HepG2 (cell line): ENCODE results near the gene SSR2. TPM values are rescaled to one million over a fixed set of nuclear protein-coding genes. Genes with fewer than 3 reads are reported as not detected.

Experiments
- ATF5 ChIP-seq: sonication (generic); formaldehyde crosslinking; IDR thresholded peaks from 2 replicates; pipeline ENCODE4 v1.4.0; 2020; ENCODE audit warnings: mild to moderate bottlenecking, low read depth, missing genetic modification reagents
- ATF7-NPFF ChIP-seq: sonication (generic); formaldehyde crosslinking; IDR thresholded peaks from 2 replicates; pipeline ENCODE4 v1.8.1; 2023; ENCODE audit warnings: mild to moderate bottlenecking, low read depth, missing genetic modification reagents, moderate library complexity
- CEBPZ ChIP-seq: IDR thresholded peaks from 2 replicates; pipeline ENCODE4 v1.6.1; 2012; ENCODE audit warnings: low read length, improper control_type of control experiment
- DMAP1 ChIP-seq: IDR thresholded peaks from 2 replicates; pipeline ENCODE4 v1.6.1; 2016
- E2F1 ChIP-seq: sonication (generic); formaldehyde crosslinking; IDR thresholded peaks from 2 replicates; pipeline ENCODE4 v1.5.0; 2020; ENCODE audit warnings: missing genetic modification reagents
- FIP1L1 ChIP-seq: fragments of 200-400 bp; formaldehyde crosslinking; IDR thresholded peaks from 2 replicates; pipeline ENCODE4 v1.6.1; 2018; ENCODE audit warnings: low read depth, mild to moderate bottlenecking, low read length, moderate library complexity, borderline replicate concordance; ENCODE audit not compliant: insufficient read depth
- HOXA3 ChIP-seq: sonication (generic); formaldehyde crosslinking; IDR thresholded peaks from 2 replicates; pipeline ENCODE4 v1.5.0; 2020; ENCODE audit warnings: missing genetic modification reagents
- KDM1A ChIP-seq: IDR thresholded peaks from 2 replicates; pipeline ENCODE4 v1.6.1; 2016; ENCODE audit warnings: missing compliant biosample characterization
- MAFF ChIP-seq: IDR thresholded peaks from 2 replicates; pipeline ENCODE4 v1.6.1; 2011; ENCODE audit warnings: low read depth, low read length, improper control_type of control experiment
- NR2F1 ChIP-seq, 2 experiments: fragments of 450-650 bp in 1 of 2; formaldehyde crosslinking in 1 of 2; IDR thresholded peaks; 2 replicates each; pipeline versions ENCODE4 v1.5.0 to v1.6.1; 2016 to 2020; ENCODE audit warnings: mild to moderate bottlenecking in 1 of 2, missing compliant biosample characterization in 1 of 2, missing genetic modification reagents in 1 of 2, moderate library complexity in 1 of 2
- NR2F2 ChIP-seq: IDR thresholded peaks from 2 replicates; pipeline ENCODE4 v1.6.1; 2012; ENCODE audit warnings: low read depth, inconsistent platforms, borderline replicate concordance
- PBX2 ChIP-seq: IDR thresholded peaks from 2 replicates; pipeline ENCODE4 v1.6.1; 2016; ENCODE audit warnings: control low read depth
- PHF5A ChIP-seq: IDR thresholded peaks from one replicate; pipeline ENCODE4 v1.6.1; 2018; ENCODE audit warnings: low read depth, missing genetic modification reagents; ENCODE audit not compliant: unreplicated experiment
- PTBP1 ChIP-seq: fragments of 200-400 bp; formaldehyde crosslinking; IDR thresholded peaks from 2 replicates; pipeline ENCODE4 v1.6.1; 2018; ENCODE audit warnings: low read length, low read depth; ENCODE audit not compliant: poor library complexity, severe bottlenecking
- REXO4 ChIP-seq: sonication (generic); formaldehyde crosslinking; IDR thresholded peaks from 2 replicates; pipeline ENCODE4 v1.8.0; 2022; ENCODE audit warnings: missing genetic modification reagents, mild to moderate bottlenecking, borderline replicate concordance
- SOX6 ChIP-seq, 2 experiments: fragments of 450-650 bp in 1 of 2; sonication (generic) in 1 of 2; formaldehyde crosslinking in 1 of 2; IDR thresholded peaks; 2 replicates each; pipeline versions ENCODE4 v1.4.0 to v1.6.1; 2017 to 2020; ENCODE audit warnings: antibody characterized with exemption in 1 of 2, mild to moderate bottlenecking in 1 of 2, missing genetic modification reagents in 1 of 2
- SRY ChIP-seq: sonication (generic); formaldehyde crosslinking; IDR thresholded peaks from 2 replicates; pipeline ENCODE4 v1.8.0; 2022; ENCODE audit warnings: mild to moderate bottlenecking, missing genetic modification reagents
- THAP7 ChIP-seq: sonication (generic); formaldehyde crosslinking; IDR thresholded peaks from 2 replicates; pipeline ENCODE4 v1.8.1; 2023; ENCODE audit warnings: mild to moderate bottlenecking, missing genetic modification reagents
- ZIK1 ChIP-seq: sonication (generic); formaldehyde crosslinking; IDR thresholded peaks from 2 replicates; pipeline ENCODE4 v1.5.0; 2020; ENCODE audit warnings: mild to moderate bottlenecking, low read depth, missing genetic modification reagents, borderline replicate concordance
- ZNF598 ChIP-seq: sonication (generic); formaldehyde crosslinking; IDR thresholded peaks from 2 replicates; pipeline ENCODE4 v1.5.1; 2020; ENCODE audit warnings: mild to moderate bottlenecking, missing genetic modification reagents, borderline replicate concordance
- ZNF616 ChIP-seq: sonication (generic); formaldehyde crosslinking; IDR thresholded peaks from 2 replicates; pipeline ENCODE4 v1.5.0; 2020; ENCODE audit warnings: low read depth, mild to moderate bottlenecking, missing genetic modification reagents
- ZNF788 ChIP-seq: sonication (generic); formaldehyde crosslinking; IDR thresholded peaks from 2 replicates; pipeline ENCODE4 v1.5.0; 2020; ENCODE audit warnings: mild to moderate bottlenecking, missing genetic modification reagents, borderline replicate concordance
- polyA plus RNA-seq, 8 experiments: library from polyadenylated mRNA; depleted of rRNA in 3 of 8; stranded (reverse) in 7 of 8; unstranded in 1 of 8; fragments of >200 nt; fragmentation: Illumina TruSeq in 4 of 8; extraction: Trizol in 4 of 8; gene quantifications; 2 replicates each; pipeline versions ENCODE4 v1.2.1 to v1.2.3, GENCODE V29; 2011 to 2016; ENCODE audit warnings: low read depth in 4 of 8, missing spikeins in 1 of 8, mixed read lengths in 1 of 8; ENCODE audit not compliant: insufficient read depth in 1 of 8
- total RNA-seq, 5 experiments: library from RNA; depleted of rRNA; stranded (reverse); fragments of >200 nt; fragmentation: Illumina TruSeq; extraction: Trizol; gene quantifications; 2 replicates each; pipeline ENCODE4 v1.2.3, GENCODE V29; 2016; ENCODE audit warnings: low read depth in 1 of 5

SSR2 gene
- total and polyA plus RNA-seq, 2 of the 13 experiments (the other 11 are each of a cell fraction or from before 2014, with no cell fraction given) = 284 to 461 TPM

- TF ChIP-seq THAP7 = no peak
- peak; percentile 73; the same call in 1 of the 2 replicates for TF ChIP-seq ZNF598
- TF ChIP-seq SRY (CRISPR knock-in tag) = no peak
- TF ChIP-seq MAFF = no peak
- no peak for TF ChIP-seq ZIK1 (CRISPR knock-in tag)
- no peak for TF ChIP-seq SOX6 (IDR thresholded peaks at IDR 0.05)
- peak; percentile 72 for TF ChIP-seq SOX6 (CRISPR knock-in tag; IDR thresholded peaks at IDR 0.05)
- TF ChIP-seq E2F1 (CRISPR knock-in tag) = no peak
- no peak for TF ChIP-seq PHF5A
- TF ChIP-seq ATF5 = no peak
- peak; percentile 85 for TF ChIP-seq HOXA3
- peak; percentile 78; the same call in 1 of the 2 replicates for TF ChIP-seq ZNF788 (CRISPR knock-in tag)
- no peak for TF ChIP-seq FIP1L1
- TF ChIP-seq KDM1A (CRISPR knock-in tag) = no peak
- TF ChIP-seq DMAP1 (CRISPR knock-in tag) = peak; percentile 58; the same call in 1 of the 2 replicates
- TF ChIP-seq CEBPZ = no peak
- no peak for TF ChIP-seq REXO4
- TF ChIP-seq ATF7-NPFF = no peak; the same call in 1 of the 2 replicates
- 0 out of 2 replicates have a peak, but pooled peaks have one; percentile 63 for TF ChIP-seq NR2F2
- peak in 1 of 2 experiments; percentile 52; a peak in 1 of 4 replicates for TF ChIP-seq NR2F1 (CRISPR knock-in tag; IDR thresholded peaks at IDR 0.05)
- TF ChIP-seq ZNF616 (CRISPR knock-in tag) = no peak
- no peak for TF ChIP-seq PTBP1
- peak; percentile 54 for TF ChIP-seq PBX2 (CRISPR knock-in tag)
Observed at GRCh38 chr1:155967341-155968050, 53.3 kb downstream of the SSR2 start (continued).
